Colonic mucosa (tissue), 4 donors: ENCODE measurements around the gene SUPT3H. TPM values are rescaled to one million over a fixed set of nuclear protein-coding genes. Genes with fewer than 3 reads are reported as not detected.
"Not testable (repeated sequence)": the region's sequence is repeated elsewhere in the genome, so short reads cannot be mapped to it uniquely, and the experiment has no call there.

Experiments
- DNase-seq: peaks from one replicate; pipeline ENCODE4 v3.0.0-alpha.2; 2020
- H3K27ac ChIP-seq: fragments of 200-600 bp; one replicate; pipeline ENCODE4 v1.8.0; 2021
- H3K27me3 ChIP-seq: fragments of 200-600 bp; one replicate; pipeline ENCODE4 v1.8.0; 2021
- H3K36me3 ChIP-seq: fragments of 200-600 bp; one replicate; pipeline ENCODE4 v1.8.0; 2021
- H3K4me1 ChIP-seq: fragments of 200-600 bp; one replicate; pipeline ENCODE4 v1.8.0; 2021; ENCODE audit warnings: mild to moderate bottlenecking
- H3K4me3 ChIP-seq: fragments of 200-600 bp; one replicate; pipeline ENCODE4 v1.8.0; 2021
- H3K9ac ChIP-seq, 2 donors: one replicate each; pipeline ENCODE4 v1.7.0; 2013; ENCODE audit warnings: control low read depth in 2 of 2, low read depth in 2 of 2, low read length in 2 of 2
- H3K9me3 ChIP-seq: fragments of 200-600 bp; one replicate; pipeline ENCODE4 v1.8.0; 2021
- CTCF ChIP-seq: fragments of 200-600 bp; IDR thresholded peaks from one replicate; pipeline ENCODE4 v1.8.0; 2022; ENCODE audit warnings: antibody characterized with exemption, mild to moderate bottlenecking
- intact Hi-C: fragments of 100-400 bp; cut with DNase I; formaldehyde crosslinking; loops from one replicate; pipeline ENCODE4 v1.14.1; 2022
- total RNA-seq, 2 donors: library from RNA; stranded (reverse); fragmentation: NEBNext Ultra II Directional in 1 of 2; extraction: Animal tissue kit (Norgen Biotek cat#: 25700) in 1 of 2; gene quantifications; one replicate each; pipeline ENCODE4 v1.2.1, GENCODE V29; 2021
- donor health status: healthy.
- donor health status: DM: no; HTN: no; CAD: no.
- donor health status: DM: no; HTN: no; CAD: no.

The SUPT3H gene
- total RNA-seq, 2 donors from 2014 or later: 3.4 to 4.1 TPM

GRCh38 chr6:45045253-45045601 lies 332.5 kb downstream of the SUPT3H start:
- no peaks in the 10 kb centered on the region for H3K4me1 ChIP-seq
- no peaks in the 10 kb centered on the region for H3K9me3 ChIP-seq
- no peak overlapping the region for H3K4me3 ChIP-seq
- H3K27ac ChIP-seq: no peak overlapping the region
- no peak for TF ChIP-seq CTCF
- H3K27me3 ChIP-seq: no peaks in the 10 kb centered on the region
- DNase-seq: no peak
- H3K36me3 ChIP-seq: no peaks in the 10 kb centered on the region
- H3K9ac ChIP-seq: no peak overlapping the region
- intact Hi-C loops: no loop called here

- Histone ChIP-seq H3K36me3 (no peaks in the 10 kb centered on the region), H3K9me3 (no peaks in the 10 kb centered on the region), H3K27ac (no peak overlapping the region), H3K27me3 (no peaks in the 10 kb centered on the region), H3K4me1 (no peaks in the 10 kb centered on the region), H3K9ac (no peak overlapping the region), H3K4me3 (no peak overlapping the region)
- no peak for TF ChIP-seq CTCF
- no peak for DNase-seq
- intact Hi-C loops: no loop called here
Observed at GRCh38 chr6:45044510-45045252, 333.1 kb downstream of the SUPT3H start.

GRCh38 chr6:45044086-45044485 lies 333.6 kb downstream of the SUPT3H start:
- H3K4me1 ChIP-seq: no peaks in the 10 kb centered on the region
- no peak overlapping the region for H3K27ac ChIP-seq
- DNase-seq: no peak

GRCh38 chr6:45042673-45043072 lies 335.1 kb downstream of the SUPT3H start:
- DNase-seq, H3K27me3 ChIP-seq, H3K4me3 ChIP-seq, H3K9me3 ChIP-seq, H3K27ac ChIP-seq, intact Hi-C loops, H3K36me3 ChIP-seq, H3K4me1 ChIP-seq, H3K9ac ChIP-seq: not testable (repeated sequence)

More at GRCh38 chr6:45044086-45044485, 333.6 kb downstream of the SUPT3H start:
- H3K36me3 ChIP-seq: no peaks in the 10 kb centered on the region
- intact Hi-C loops: no loop called here
- H3K4me3 ChIP-seq: no peak overlapping the region
- H3K27me3 ChIP-seq: no peaks in the 10 kb centered on the region
- no peak overlapping the region for H3K9ac ChIP-seq
- no peaks in the 10 kb centered on the region for H3K9me3 ChIP-seq
- TF ChIP-seq CTCF: no peak

- H3K9me3 ChIP-seq: no peaks in the 10 kb centered on the region
- H3K36me3 ChIP-seq: no peaks in the 10 kb centered on the region
- no peaks in the 10 kb centered on the region for H3K27me3 ChIP-seq
- H3K4me1 ChIP-seq: no peaks in the 10 kb centered on the region
- TF ChIP-seq CTCF: no peak
- H3K9ac ChIP-seq: no peak overlapping the region
- H3K27ac ChIP-seq: no peak overlapping the region
- DNase-seq: no peak
- H3K4me3 ChIP-seq: no peak overlapping the region
- intact Hi-C loops: no loop called here
Observed at GRCh38 chr6:45038226-45038625, 339.5 kb downstream of the SUPT3H start.

- Histone ChIP-seq H3K27me3 (no peaks in the 10 kb centered on the region), H3K4me3 (no peak overlapping the region), H3K4me1 (no peaks in the 10 kb centered on the region), H3K36me3 (no peaks in the 10 kb centered on the region), H3K9ac (no peak overlapping the region), H3K27ac (no peak overlapping the region), H3K9me3 (no peaks in the 10 kb centered on the region)
- intact Hi-C loops: no loop called here
- DNase-seq: no peak
- TF ChIP-seq CTCF: no peak
Observed at GRCh38 chr6:45036103-45036502, 341.6 kb downstream of the SUPT3H start.
